ENCODE measurements around the gene ALDH8A1. TPM values are rescaled to one million over a fixed set of nuclear protein-coding genes. Genes with fewer than 3 reads are reported as not detected.

The ALDH8A1 gene
- total RNA-seq, 1 experiment from 2014 or later: not detected

GRCh38 chr6:134930463-134930862, 19.4 kb downstream of the ALDH8A1 start:
- Histone ChIP-seq H4K8ac (replicated peaks; ENCODE audit: insufficient read length, low read depth, low read length) (no peak overlapping the region), H3K23ac (ENCODE audit: insufficient read length, low read depth, low read length) (no peak overlapping the region), H2BK15ac (ENCODE audit: low read depth, low read length) (no peak overlapping the region), H4K5ac (ENCODE audit: insufficient read length, low read depth, low read length) (no peak overlapping the region), H3K27me3 (ENCODE audit: insufficient read depth, low read length) (no peaks in the 10 kb centered on the region), H3K79me2 (ENCODE audit: insufficient read depth, low read length) (no peaks in the 10 kb centered on the region), H3K9ac (ENCODE audit: extremely low read depth, insufficient read length, low read length) (no peak overlapping the region), H2AK5ac (ENCODE audit: insufficient read length, low read length) (no peak overlapping the region), H2BK120ac (ENCODE audit: low read depth, low read length, poor library complexity, severe bottlenecking) (no peak overlapping the region), H3K79me1 (ENCODE audit: insufficient read depth, low read depth, low read length, poor library complexity, severe bottlenecking) (no peaks in the 10 kb centered on the region), H3T11ph (ENCODE audit: low read length) (no peak overlapping the region), H2BK20ac (ENCODE audit: low read depth, low read length, poor library complexity, severe bottlenecking) (no peak overlapping the region), H3K27ac (ENCODE audit: insufficient read length, low read depth, low read length) (no peak overlapping the region), H4K20me1 (ENCODE audit: control insufficient read depth, insufficient read depth, insufficient read length) (no peaks in the 10 kb centered on the region), H3K4me1 (ENCODE audit: insufficient read depth, low read length) (no peaks in the 10 kb centered on the region), H3K18ac (ENCODE audit: insufficient read length, low read depth, low read length) (no peak overlapping the region), H2BK12ac (ENCODE audit: insufficient read length, low read depth, low read length) (no peak overlapping the region), H3K14ac (ENCODE audit: insufficient read depth, low read length) (no peak overlapping the region), H2AFZ (ENCODE audit: low read length) (no peak overlapping the region), H3K4ac (ENCODE audit: low read depth, low read length) (no peak overlapping the region), H3K56ac (ENCODE audit: insufficient read length, low read depth, low read length) (no peak overlapping the region), H2BK5ac (ENCODE audit: insufficient read length, low read length) (no peak overlapping the region), H3K4me2 (ENCODE audit: insufficient read depth, insufficient read length, low read length) (no peak overlapping the region), H4K91ac (ENCODE audit: insufficient read length, low read depth, low read length) (no peak overlapping the region), H3K9me3 (ENCODE audit: control insufficient read depth, low read depth, low read length) (no peaks in the 10 kb centered on the region), H3K23me2 (ENCODE audit: insufficient read length, low read depth, low read length, poor library complexity, severe bottlenecking) (no peaks in the 10 kb centered on the region)
- no CpG with 5 or more reads among the region's 6 CpGs for WGBS (ENCODE audit: extremely low coverage, insufficient read length, low lambda C conversion rate)
- DNase-seq: no peak
- no peaks in the 10 kb centered on the region for H3K27me3 Mint-ChIP-seq (ENCODE audit: low read depth)
- H3K27ac Mint-ChIP-seq: no peak overlapping the region
- H3K9me3 Mint-ChIP-seq: no peaks in the 10 kb centered on the region; a peak in 1 of 5 replicates
- no peak overlapping the region; a peak in 1 of 5 replicates for H3K4me3 Mint-ChIP-seq
- no peaks in the 10 kb centered on the region for H3K36me3 Mint-ChIP-seq (ENCODE audit: insufficient read depth in 1 of 3, low read depth in 3 of 3)
- TF ChIP-seq CTCF (conservative IDR thresholded peaks at IDR 0.05): no peak
- H3K4me1 Mint-ChIP-seq: peaks cover 0 to 3% of the 10 kb centered on the region in 2 experiments; a peak in 1 of 4 replicates
